H1 (cell line): ENCODE measurements around the gene KIF5A. TPM values are rescaled to one million over a fixed set of nuclear protein-coding genes. Genes with fewer than 3 reads are reported as not detected.
A peak's percentile ranks its signal among the peaks of the same experiment; 100 is the strongest.

Experiments used
- CTCF ChIA-PET: fragments of 300-600 bp; sonication (Branson Sonifier 250); formaldehyde crosslinking; loops from one replicate; lab custom pipeline; 2021; ENCODE audit not compliant: partially characterized antibody; lab: Charles Lee
- POLR2A ChIA-PET: fragments of 300-600 bp; sonication (Branson Sonifier 250); formaldehyde crosslinking; loops from one replicate; lab custom pipeline; 2021; ENCODE audit warnings: inconsistent platforms; ENCODE audit not compliant: partially characterized antibody; lab: Charles Lee
- DNase-seq, 2 experiments: peaks; one replicate each; pipeline versions ENCODE4 v3.0.0 to v3.0.0-alpha.2; 2010 to 2022; ENCODE audit warnings: low spot score in 2 of 2, low read depth in 1 of 2, mixed read lengths in 1 of 2
- FAIRE-seq: peaks from 2 replicates; lab custom pipeline; 2011; peaks lifted over from hg19 to GRCh38; lab: Jason Lieb, UNC
- H2AFZ ChIP-seq: 2 replicates; pipeline ENCODE4 v1.8.1; 2012; ENCODE audit warnings: low read length, inconsistent platforms
- H2AK5ac ChIP-seq: 2 replicates; pipeline ENCODE4 v1.6.1; 2013; ENCODE audit warnings: low read depth, low read length
- H2BK120ac ChIP-seq: replicated peaks from 2 replicates; pipeline ENCODE3; 2013; ENCODE audit warnings: low read depth, low read length, inconsistent platforms
- H2BK12ac ChIP-seq: 2 replicates; pipeline ENCODE4 v1.6.1; 2013; ENCODE audit warnings: low read depth, low read length
- H2BK15ac ChIP-seq: 2 replicates; pipeline ENCODE4 v1.6.1; 2013; ENCODE audit warnings: low read length
- H2BK20ac ChIP-seq: 2 replicates; pipeline ENCODE4 v1.6.1; 2013; ENCODE audit warnings: low read length
- H2BK5ac ChIP-seq: 2 replicates; pipeline ENCODE4 v1.6.1; 2013; ENCODE audit warnings: low read depth, low read length
- H3K14ac ChIP-seq: 2 replicates; pipeline ENCODE4 v1.6.1; 2013; ENCODE audit warnings: inconsistent platforms; ENCODE audit not compliant: insufficient read length
- H3K18ac ChIP-seq: 2 replicates; pipeline ENCODE4 v1.6.1; 2013; ENCODE audit warnings: low read length; ENCODE audit errors: extremely low read depth
- H3K23ac ChIP-seq: 2 replicates; pipeline ENCODE4 v1.6.1; 2013; ENCODE audit warnings: inconsistent platforms; ENCODE audit not compliant: insufficient read length
- H3K23me2 ChIP-seq: 2 replicates; pipeline ENCODE4 v1.6.1; 2013; ENCODE audit warnings: low read depth, low read length
- H3K27ac ChIP-seq: 2 replicates; pipeline ENCODE4 v1.6.1; 2011; ENCODE audit warnings: low read depth, low read length, inconsistent platforms
- H3K27me3 ChIP-seq, 4 experiments: replicated peaks in 1 of 4; 1 replicate in 1 of 4; 2 replicates in 3 of 4; pipeline versions ENCODE4 v1.6.1 to v1.8.1; 2011 to 2013; ENCODE audit warnings: low read length in 3 of 4, mild to moderate bottlenecking in 3 of 4, inconsistent platforms in 2 of 4, mixed read lengths in 2 of 4, moderate library complexity in 1 of 4; ENCODE audit not compliant: control insufficient read depth in 3 of 4, insufficient read depth in 3 of 4; ENCODE audit errors: extremely low read depth in 1 of 4
- H3K36me3 ChIP-seq, 4 experiments: 2 replicates each; pipeline versions ENCODE4 v1.6.1 to v1.8.1; 2011 to 2013; ENCODE audit warnings: mild to moderate bottlenecking in 4 of 4, low read length in 3 of 4, moderate library complexity in 2 of 4, control low read depth in 1 of 4, inconsistent platforms in 1 of 4; ENCODE audit not compliant: insufficient read depth in 4 of 4, control insufficient read depth in 2 of 4
- H3K4ac ChIP-seq: replicated peaks from 2 replicates; pipeline ENCODE3; 2013; ENCODE audit warnings: low read length, low read depth, mixed read lengths, inconsistent platforms; ENCODE audit not compliant: insufficient read length
- H3K4me1 ChIP-seq, 4 experiments: replicated peaks in 1 of 4; 1 replicate in 1 of 4; 2 replicates in 3 of 4; pipeline versions ENCODE4 v1.6.1 to v1.8.1; 2011 to 2013; ENCODE audit warnings: low read length in 3 of 4, inconsistent platforms in 2 of 4, mixed read lengths in 1 of 4; ENCODE audit not compliant: insufficient read depth in 4 of 4, control insufficient read depth in 3 of 4
- H3K4me2 ChIP-seq, 2 experiments: 2 replicates each; pipeline versions ENCODE4 v1.6.1 to v1.8.1; 2011 to 2013; ENCODE audit warnings: low read depth in 2 of 2, low read length in 2 of 2, control low read depth in 1 of 2, inconsistent platforms in 1 of 2, mild to moderate bottlenecking in 1 of 2; ENCODE audit not compliant: insufficient read depth in 1 of 2
- H3K4me3 ChIP-seq, 4 experiments: fragments of 200-600, 300-600 bp in 1 of 4; sonication (generic), shearing (Covaris generic), sonication (Bioruptor Twin) in 1 of 4; 2 replicates each; pipeline versions ENCODE4 v1.5.1 to v1.8.1; 2011 to 2016; ENCODE audit warnings: low read length in 4 of 4, low read depth in 3 of 4, control low read depth in 2 of 4, inconsistent platforms in 2 of 4, mild to moderate bottlenecking in 2 of 4, mixed read lengths in 1 of 4, moderate library complexity in 1 of 4; ENCODE audit not compliant: insufficient read depth in 2 of 4; ENCODE audit errors: extremely low read depth in 1 of 4
- H3K56ac ChIP-seq: replicated peaks from 2 replicates; pipeline ENCODE3; 2013; ENCODE audit warnings: low read depth, mild to moderate bottlenecking, mixed read lengths, low read length, inconsistent platforms; ENCODE audit not compliant: insufficient read length
- H3K79me1 ChIP-seq: 2 replicates; pipeline ENCODE4 v1.6.1; 2013; ENCODE audit warnings: low read depth, low read length, control low read depth
- H3K79me2 ChIP-seq, 2 experiments: 2 replicates each; pipeline versions ENCODE4 v1.6.1 to v1.8.1; 2012 to 2013; ENCODE audit warnings: low read length in 2 of 2, mild to moderate bottlenecking in 2 of 2, inconsistent platforms in 1 of 2; ENCODE audit not compliant: insufficient read depth in 2 of 2, control insufficient read depth in 1 of 2
- H3K9ac ChIP-seq, 4 experiments: replicated peaks in 1 of 4; 1 replicate in 1 of 4; 2 replicates in 3 of 4; pipeline versions ENCODE4 v1.6.1 to v1.8.1; 2011 to 2013; ENCODE audit warnings: low read depth in 3 of 4, low read length in 3 of 4, control low read depth in 2 of 4, mild to moderate bottlenecking in 2 of 4, moderate library complexity in 2 of 4, inconsistent platforms in 1 of 4; ENCODE audit errors: extremely low read depth in 1 of 4
- H3K9me3 ChIP-seq, 2 experiments: 2 replicates each; pipeline versions ENCODE4 v1.6.1 to v1.8.1; 2012 to 2013; ENCODE audit warnings: mild to moderate bottlenecking in 2 of 2, moderate library complexity in 2 of 2, control low read depth in 1 of 2, inconsistent platforms in 1 of 2, low read depth in 1 of 2, low read length in 1 of 2, mixed read lengths in 1 of 2; ENCODE audit not compliant: insufficient read depth in 2 of 2
- H4K20me1 ChIP-seq, 2 experiments: replicated peaks in 1 of 2; 2 replicates each; pipeline versions ENCODE3 to v1.8.1; 2011 to 2013; ENCODE audit warnings: inconsistent platforms in 2 of 2, low read length in 2 of 2, mild to moderate bottlenecking in 1 of 2; ENCODE audit not compliant: insufficient read depth in 2 of 2, control insufficient read depth in 1 of 2
- H4K5ac ChIP-seq: 2 replicates; pipeline ENCODE4 v1.6.1; 2013; ENCODE audit warnings: low read length, low read depth, mixed read lengths, inconsistent platforms; ENCODE audit not compliant: insufficient read length
- H4K8ac ChIP-seq: 2 replicates; pipeline ENCODE4 v1.8.0; 2013; ENCODE audit warnings: mild to moderate bottlenecking, moderate library complexity, low read length, inconsistent platforms; ENCODE audit not compliant: insufficient read depth; ENCODE audit errors: extremely low read depth
- H4K91ac ChIP-seq: replicated peaks from 2 replicates; pipeline ENCODE3; 2013; ENCODE audit warnings: low read length, mixed read lengths, inconsistent platforms; ENCODE audit not compliant: insufficient read length
- GABPA ChIP-seq: IDR thresholded peaks from 2 replicates; pipeline ENCODE4 v1.6.1; 2011; ENCODE audit warnings: mild to moderate bottlenecking, low read length, moderate library complexity, borderline replicate concordance; ENCODE audit not compliant: insufficient read depth
- HDAC2 ChIP-seq, 2 experiments: fragments of 300-600 bp in 1 of 2; sonication (generic) in 1 of 2; IDR thresholded peaks; 2 replicates each; pipeline ENCODE4 v1.6.1; 2011 to 2012; ENCODE audit warnings: low read depth in 2 of 2, low read length in 2 of 2, mild to moderate bottlenecking in 2 of 2, moderate library complexity in 2 of 2, borderline replicate concordance in 1 of 2, inconsistent platforms in 1 of 2
- KDM5A ChIP-seq: fragments of 200-600 bp; IDR thresholded peaks from 2 replicates; pipeline ENCODE4 v1.7.1; 2012; ENCODE audit warnings: mild to moderate bottlenecking, low read length, inconsistent platforms, mixed read lengths
- POU5F1 ChIP-seq: IDR thresholded peaks from 2 replicates; pipeline ENCODE4 v1.6.1; 2011; ENCODE audit warnings: low read depth, mild to moderate bottlenecking, low read length, moderate library complexity
- RBBP5 ChIP-seq: IDR thresholded peaks from 2 replicates; pipeline ENCODE4 v1.7.1; 2012; ENCODE audit warnings: low read depth, mild to moderate bottlenecking, inconsistent platforms, low read length, moderate library complexity, borderline replicate concordance
- SIX5 ChIP-seq: IDR thresholded peaks from 2 replicates; pipeline ENCODE4 v1.6.1; 2011; ENCODE audit warnings: mild to moderate bottlenecking, low read depth, low read length
- WGBS, 2 experiments: shearing (Covaris generic) in 1 of 2; methylation state at CpG; one replicate each; pipeline versions ENCODE4 v1.1.6 to v1.1.7; 2013 to 2015; ENCODE audit warnings: low lambda C conversion rate in 2 of 2, mixed read lengths in 2 of 2, inconsistent platforms in 1 of 2, low coverage in 1 of 2, missing lambda C conversion rate in 1 of 2; ENCODE audit not compliant: insufficient replicate concordance in 2 of 2, insufficient coverage in 1 of 2, insufficient read length in 1 of 2; ENCODE audit errors: extremely low coverage in 1 of 2, missing lambda C conversion rate in 1 of 2; 5-methylcytosine and 5-hydroxymethylcytosine counted together
- polyA plus RNA-seq, 7 experiments: library from polyadenylated mRNA; depleted of rRNA in 3 of 7; stranded (reverse) in 5 of 7; unstranded in 2 of 7; fragments of >200 nt in 5 of 7; fragments of 200-250 nt in 2 of 7; gene quantifications; 1 replicate in 5 of 7; 2 replicates in 1 of 7; 4 replicates in 1 of 7; pipeline versions ENCODE4 v1.2.1 to v1.2.3, GENCODE V29; 2011 to 2013; ENCODE audit warnings: missing spikeins in 2 of 7, mixed read lengths in 2 of 7
- total RNA-seq: library from RNA; stranded (reverse); fragmentation: NEBNext Ultra II Directional; extraction: Animal tissue kit (Norgen Biotek cat#: 25700); gene quantifications from 2 replicates; pipeline ENCODE4 v1.2.1, GENCODE V29; 2021
- TF ChIP-seq, protein P1 (sequence below): IDR thresholded peaks from 2 replicates; pipeline ENCODE4 v1.6.1; 2012; ENCODE audit warnings: inconsistent platforms

Gene KIF5A
- total and polyA plus RNA-seq, 2 of the 8 experiments (the other 6 are each of a cell fraction or from before 2014, with no cell fraction given): 10.7 to 21.9 TPM

DNA sequence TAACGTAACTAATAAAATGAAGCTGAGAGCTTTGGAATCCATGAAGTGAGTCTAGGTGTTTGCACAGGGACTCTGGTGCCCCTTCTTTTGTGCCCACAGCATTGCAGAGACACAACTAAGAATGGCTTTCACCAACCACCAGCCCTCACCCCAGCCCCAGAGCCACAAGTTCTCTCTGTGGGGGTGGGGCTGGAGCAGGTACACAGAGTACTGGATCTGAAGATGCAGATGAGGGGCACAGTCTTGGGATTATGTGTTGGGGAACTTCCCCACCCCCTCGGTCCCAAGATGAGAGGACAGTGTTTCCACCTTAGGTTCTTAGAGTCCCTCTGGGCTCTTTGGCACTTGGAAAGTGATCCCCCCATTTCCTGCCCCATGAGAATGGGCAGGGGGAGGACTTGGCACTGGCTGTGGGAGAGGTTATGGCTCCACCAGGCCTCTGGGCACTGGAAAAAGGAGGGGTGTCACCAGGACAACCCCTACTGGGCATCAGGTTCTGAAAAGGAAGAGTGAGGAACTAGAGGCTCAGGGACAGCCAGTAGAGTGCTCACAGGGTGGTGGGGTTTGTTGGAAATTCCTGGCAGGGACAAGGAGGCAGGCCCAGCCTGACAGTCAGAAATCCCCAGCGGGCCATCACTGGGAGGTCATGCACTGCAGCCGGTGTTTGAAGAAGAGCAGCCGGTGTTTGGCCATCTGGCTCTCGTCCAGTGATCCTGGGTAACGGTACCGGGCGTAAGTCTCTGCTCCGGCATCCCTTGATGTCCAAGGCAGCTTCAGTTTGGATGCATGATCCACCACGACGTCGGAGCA is 76.5 kb downstream of the KIF5A start:
- H3K14ac ChIP-seq: no peak overlapping the region
- TF ChIP-seq, protein P1, sequence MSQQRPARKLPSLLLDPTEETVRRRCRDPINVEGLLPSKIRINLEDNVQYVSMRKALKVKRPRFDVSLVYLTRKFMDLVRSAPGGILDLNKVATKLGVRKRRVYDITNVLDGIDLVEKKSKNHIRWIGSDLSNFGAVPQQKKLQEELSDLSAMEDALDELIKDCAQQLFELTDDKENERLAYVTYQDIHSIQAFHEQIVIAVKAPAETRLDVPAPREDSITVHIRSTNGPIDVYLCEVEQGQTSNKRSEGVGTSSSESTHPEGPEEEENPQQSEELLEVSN: no peak
- no peak for TF ChIP-seq RBBP5
- no peak for TF ChIP-seq GABPA
- TF ChIP-seq HDAC2 (IDR thresholded peaks at IDR 0.05; ENCODE audit: borderline replicate concordance in 1 of 2, low read depth in 2 of 2, low read length in 2 of 2): no peak
- no peak for TF ChIP-seq SIX5
- TF ChIP-seq POU5F1: no peak
- no peak for TF ChIP-seq KDM5A

More for the DNA sequence above, 76.5 kb downstream of the KIF5A start:
- 71% methylated on average over 13 of the region's 13 CpGs; no CpG with 5 or more reads in 1 of the 2 experiments for WGBS, 2 experiments
- Histone ChIP-seq H3K4ac (no peak overlapping the region), H3K27me3 (peaks cover 93 to 100% (median 99%) of the 10 kb centered on the region in 4 experiments), H3K56ac (no peak overlapping the region), H4K91ac (no peak overlapping the region), H2AFZ (no peak overlapping the region), H2BK120ac (no peak overlapping the region), H3K27ac (no peak overlapping the region), H2AK5ac (no peak overlapping the region), H3K18ac (no peak overlapping the region), H3K23ac (no peak overlapping the region), H3K4me1 (peaks cover 0 to 19% (median 18%) of the 10 kb centered on the region in 4 experiments; a peak in 6 of 7 replicates), H4K20me1 (peaks cover 2 to 25% of the 10 kb centered on the region in 2 experiments), H3K23me2 (peaks cover 4% of the 10 kb centered on the region; the same call in 1 of the 2 replicates), H3K79me2 (no peaks in the 10 kb centered on the region), H3K4me2 (no peak overlapping the region; a peak in 2 of 4 replicates), H2BK15ac (no peak overlapping the region), H3K9ac (no peak overlapping the region), H4K8ac (no peak overlapping the region), H3K36me3 (no peaks in the 10 kb centered on the region; a peak in 1 of 8 replicates), H3K9me3 (no peaks in the 10 kb centered on the region), H2BK5ac (no peak overlapping the region), H2BK20ac (no peak overlapping the region), H3K79me1 (0 out of 2 replicates have a peak, but pooled peaks cover 2% of the 10 kb centered on the region), H2BK12ac (no peak overlapping the region), H3K4me3 (no peak overlapping the region), H4K5ac (no peak overlapping the region)
- CTCF ChIA-PET: interaction anchor here (0.9 to 10.7 kb wide), 10 partner anchors 10 to 109 kb away, joined by 3 to 201 read pairs (median 5); partner anchors contain the start of genes ARHGEF25 and DTX3
- no peak for FAIRE-seq
- DNase-seq: peak in 1 of 2 experiments; percentile 46
- POLR2A ChIA-PET: interaction anchor here (0.7 to 2.1 kb wide), 8 partner anchors 17 to 119 kb away, joined by 3 to 6 read pairs (median 3); partner anchors contain the start of genes DTX3 and TSPAN31
